GM12872 (cell line): ENCODE measurements around the gene SEMG2.

Experiments
- CTCF ChIP-seq: IDR thresholded peaks from 3 replicates; pipeline ENCODE4 v1.5.1; 2011; ENCODE audit warnings: low read depth, mild to moderate bottlenecking, low read length, moderate library complexity; ENCODE audit not compliant: insufficient read depth

SEMG2 gene

GRCh38 chr20:45209924-45210323, 11.2 kb upstream of the SEMG2 start:
- TF ChIP-seq CTCF = no peak

- TF ChIP-seq CTCF = no peak
Measured at GRCh38 chr20:45211569-45212474, 9.4 kb upstream of the SEMG2 start.

GRCh38 chr20:45212836-45213235, 8.3 kb upstream of the SEMG2 start:
- no peak for TF ChIP-seq CTCF

- no peak for TF ChIP-seq CTCF
Measured at GRCh38 chr20:45218124-45218523, 3.0 kb upstream of the SEMG2 start.

GRCh38 chr20:45218636-45219035, 2.5 kb upstream of the SEMG2 start:
- no peak for TF ChIP-seq CTCF

- TF ChIP-seq CTCF = no peak
Measured at GRCh38 chr20:45223136-45223535, 2.0 kb downstream of the SEMG2 start.

GRCh38 chr20:45226287-45226686, 5.1 kb downstream of the SEMG2 start:
- TF ChIP-seq CTCF = no peak
